Measurements from ENCODE around the gene DAZL.
A peak's percentile ranks its signal among the peaks of the same experiment; 100 is the strongest.
"Not testable (repeated sequence)": the region's sequence is repeated elsewhere in the genome, so short reads cannot be mapped to it uniquely, and the experiment has no call there.

Gene DAZL, protein sequence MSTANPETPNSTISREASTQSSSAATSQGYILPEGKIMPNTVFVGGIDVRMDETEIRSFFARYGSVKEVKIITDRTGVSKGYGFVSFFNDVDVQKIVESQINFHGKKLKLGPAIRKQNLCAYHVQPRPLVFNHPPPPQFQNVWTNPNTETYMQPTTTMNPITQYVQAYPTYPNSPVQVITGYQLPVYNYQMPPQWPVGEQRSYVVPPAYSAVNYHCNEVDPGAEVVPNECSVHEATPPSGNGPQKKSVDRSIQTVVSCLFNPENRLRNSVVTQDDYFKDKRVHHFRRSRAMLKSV

DNA sequence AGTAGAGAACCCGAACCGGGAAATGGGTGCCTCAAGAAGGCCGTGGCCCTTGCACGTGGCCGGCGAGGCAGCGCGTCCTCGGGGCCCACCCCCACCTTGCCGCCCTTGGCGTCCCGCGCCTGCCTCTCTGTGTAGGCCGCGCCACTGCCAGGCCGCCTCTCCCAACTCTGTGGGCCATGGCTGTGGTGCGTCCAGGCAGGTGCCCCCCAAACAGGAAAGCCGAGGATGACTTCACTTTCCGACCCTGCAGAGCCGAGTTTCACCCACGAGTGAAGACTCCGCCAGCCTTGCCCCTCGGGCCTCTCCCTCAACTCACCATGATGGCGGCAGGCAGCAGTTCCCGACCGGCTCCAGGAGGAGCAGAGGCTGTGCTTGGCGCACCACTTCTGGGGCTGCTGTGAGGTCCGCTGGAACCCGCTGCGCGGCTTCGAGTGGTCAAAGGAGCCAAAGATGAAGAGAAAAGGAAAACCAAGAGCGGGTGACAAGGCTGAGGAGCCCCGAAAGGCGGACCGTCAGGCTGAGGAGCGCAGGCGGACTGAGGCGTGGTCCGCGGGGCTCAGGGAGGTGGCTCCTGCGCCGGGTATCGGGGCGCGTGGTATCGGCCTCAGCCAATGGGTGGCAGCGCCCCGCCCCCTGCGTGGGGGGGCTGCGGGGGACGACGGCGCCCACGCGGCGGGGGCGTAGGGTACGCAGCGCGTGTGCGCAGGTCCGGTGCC is at the start of gene DAZL:
TSS of gene DAZL (minus strand) at position 537 of the 716 bp plus-strand sequence. CDS start at position 319, 218 bp downstream.
- no peak for DNase-seq

DNA sequence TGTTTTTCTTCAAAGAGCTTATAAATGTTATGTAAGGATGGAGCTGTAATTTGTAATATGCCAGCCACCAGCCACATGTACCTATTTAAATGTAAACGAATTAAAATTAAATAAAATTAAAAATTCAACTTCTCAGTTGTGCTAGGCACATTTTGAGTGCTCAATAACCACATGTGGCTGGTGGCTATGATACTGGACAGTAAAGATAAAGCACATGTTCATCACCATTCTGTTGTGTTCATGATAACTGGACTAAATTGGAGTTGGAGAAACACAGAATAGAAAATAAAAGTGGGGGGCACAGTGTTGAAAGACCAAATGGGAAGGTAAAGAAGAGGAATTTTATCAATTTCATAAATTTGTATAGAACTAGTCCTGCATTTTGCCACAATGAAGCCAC is 49.8 kb upstream of the DAZL start:
- DNase-seq, result no peak

DNA sequence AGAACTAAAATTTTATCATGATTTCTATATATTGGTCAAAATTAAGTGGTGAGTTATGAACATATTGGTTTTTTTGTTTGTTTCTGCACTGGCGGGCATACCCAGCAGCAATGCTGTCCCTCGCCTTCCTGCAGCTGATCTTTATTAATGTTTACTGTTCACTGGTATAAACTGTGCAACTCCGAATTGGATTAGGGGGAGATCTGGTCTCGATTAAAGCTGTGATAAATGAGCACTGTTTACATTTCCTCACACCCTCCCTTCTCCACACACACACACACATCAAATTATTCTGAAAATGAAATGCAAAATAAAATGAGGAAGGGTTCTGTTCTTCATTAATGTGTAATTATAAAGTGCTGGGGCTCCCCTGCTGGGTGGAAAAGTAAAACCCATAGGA is 48.5 kb upstream of the DAZL start:
- DNase-seq, result no peak

DNA sequence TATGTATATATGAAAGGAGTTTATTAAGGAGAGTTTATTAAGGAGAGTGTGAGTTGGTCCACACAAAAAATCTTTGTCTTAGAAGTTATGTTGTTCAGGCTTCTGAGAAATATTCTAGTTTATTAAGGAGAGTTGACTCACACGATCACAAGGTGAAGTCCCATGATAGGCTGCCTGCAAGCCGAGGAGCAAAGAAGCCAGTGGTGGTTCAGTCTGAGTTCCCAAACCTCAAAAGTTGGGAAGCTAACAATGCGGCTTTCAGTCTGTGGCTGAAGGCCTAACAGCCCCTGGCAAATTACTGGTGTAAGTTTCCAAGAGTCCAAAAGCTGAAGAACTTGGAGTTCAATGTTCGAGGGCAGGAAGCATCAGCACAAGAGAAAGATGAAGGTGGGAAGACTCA is 42.4 kb upstream of the DAZL start:
- DNase-seq, result no peak

DNA sequence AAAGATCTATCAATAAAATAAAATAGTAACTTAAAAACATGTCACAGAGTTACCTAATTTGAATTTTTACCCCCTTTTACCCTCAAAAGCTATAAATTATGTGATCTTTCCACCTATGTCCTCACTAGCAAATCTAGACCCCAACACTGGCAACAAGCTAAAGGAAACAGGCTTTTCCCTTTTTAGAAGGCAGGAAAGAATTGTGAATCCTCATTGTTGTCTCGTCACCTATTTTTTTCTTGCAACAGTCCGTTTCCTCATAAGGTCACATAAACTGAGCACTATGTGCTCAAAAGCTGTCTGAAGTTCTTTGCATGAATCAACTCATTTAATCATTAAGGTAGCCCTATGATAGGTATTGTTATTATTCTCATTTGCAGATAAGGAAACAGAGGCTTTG is 34.6 kb upstream of the DAZL start:
- no peak for DNase-seq

DNA sequence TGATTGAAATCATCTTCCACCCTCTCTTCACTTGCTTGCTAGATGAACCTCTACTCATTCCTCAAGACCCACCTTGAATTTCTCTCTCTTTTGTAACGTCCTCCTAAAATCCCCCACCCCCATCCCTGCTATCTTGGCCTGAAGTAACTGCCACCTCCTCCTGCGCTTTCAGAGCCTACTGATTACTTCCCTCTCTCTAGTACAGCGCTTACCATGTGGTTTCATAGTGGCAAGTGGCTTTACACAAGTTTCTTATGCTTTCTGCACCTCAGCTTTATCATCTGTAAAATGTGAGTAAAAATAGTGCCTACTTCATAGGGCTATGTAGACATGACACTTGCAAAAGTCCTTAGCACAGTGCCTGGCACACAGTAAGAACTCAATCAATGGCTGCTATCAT is 28.7 kb upstream of the DAZL start:
- DNase-seq, result no peak

DNA sequence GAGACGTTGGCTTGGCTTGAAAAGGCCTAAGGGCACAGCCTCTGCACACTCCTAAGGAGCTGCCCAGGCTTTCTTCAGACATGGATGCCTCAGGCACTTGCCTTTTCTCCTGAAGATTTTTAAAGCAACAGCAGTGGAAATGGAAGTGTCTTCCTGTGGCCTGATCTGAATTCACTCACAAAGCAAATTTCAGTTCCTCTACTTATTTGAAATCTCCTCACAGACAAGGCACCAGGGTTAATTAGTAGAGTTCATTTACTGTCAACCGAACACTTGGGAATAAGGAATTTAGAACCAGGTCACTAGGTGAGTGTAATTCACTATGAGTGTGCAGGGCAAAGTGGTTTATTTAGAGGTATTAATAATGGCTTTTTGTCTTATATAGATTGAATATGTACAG is 27.2 kb upstream of the DAZL start:
- DNase-seq, result no peak

DNA sequence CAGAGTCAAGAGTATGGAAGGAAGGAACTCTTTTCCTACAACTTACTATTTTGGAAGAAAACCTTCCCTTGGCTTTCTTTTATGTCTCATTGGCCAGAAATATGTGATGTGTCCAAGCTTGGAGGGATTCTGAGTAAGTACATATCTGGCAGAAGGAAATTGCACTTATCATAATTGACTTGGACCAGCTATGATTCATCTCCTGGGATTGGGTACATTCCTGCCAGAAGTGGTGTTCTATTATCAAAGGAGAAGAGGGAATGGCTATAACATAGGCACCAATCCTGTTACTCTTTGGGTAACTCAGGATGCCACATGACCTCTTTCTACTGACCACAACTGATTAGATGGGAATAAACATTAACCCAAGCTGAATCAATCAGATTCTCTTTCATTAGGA is 13.5 kb upstream of the DAZL start:
- DNase-seq, result no peak

DNA sequence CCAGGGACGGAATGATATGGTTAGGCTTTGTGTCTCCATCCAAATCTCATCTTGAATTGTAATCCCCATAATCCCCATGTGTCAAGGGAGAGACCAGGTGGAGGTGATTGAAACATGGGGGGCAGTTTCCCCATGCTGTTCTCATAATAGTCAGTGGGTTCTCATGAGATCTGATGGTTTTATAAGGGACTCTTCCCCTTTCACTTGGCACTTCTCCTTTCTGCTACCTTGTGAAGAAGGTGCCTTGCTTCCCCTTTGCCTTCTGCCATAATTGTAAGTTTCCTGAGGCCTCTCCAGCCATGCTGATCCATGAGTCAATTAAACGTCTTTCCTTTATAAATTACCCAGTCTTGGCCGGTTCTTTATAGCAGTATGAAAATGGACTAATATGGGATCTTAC is 11.9 kb upstream of the DAZL start:
- DNase-seq, result not testable (repeated sequence)

DNA sequence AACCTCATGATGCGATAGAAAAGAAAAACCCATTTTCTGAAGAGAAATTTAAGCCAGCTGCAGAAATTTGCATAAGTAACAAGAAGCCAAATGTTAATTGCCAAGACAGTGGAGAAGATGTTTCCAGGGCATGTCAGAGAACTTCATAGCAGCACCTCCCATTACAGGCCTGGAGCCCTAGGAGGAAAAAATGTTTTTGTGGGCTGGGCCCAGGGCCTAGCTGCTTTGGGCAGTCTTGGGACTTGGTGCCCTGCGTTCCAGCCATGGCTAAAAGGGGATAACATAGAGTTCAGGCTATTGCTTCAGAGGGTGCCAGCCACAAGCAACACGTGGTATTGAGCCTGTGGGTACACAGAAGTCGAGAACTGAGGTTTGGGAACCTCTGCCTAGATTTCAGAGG is 10.9 kb upstream of the DAZL start:
- no peak for DNase-seq

DNA sequence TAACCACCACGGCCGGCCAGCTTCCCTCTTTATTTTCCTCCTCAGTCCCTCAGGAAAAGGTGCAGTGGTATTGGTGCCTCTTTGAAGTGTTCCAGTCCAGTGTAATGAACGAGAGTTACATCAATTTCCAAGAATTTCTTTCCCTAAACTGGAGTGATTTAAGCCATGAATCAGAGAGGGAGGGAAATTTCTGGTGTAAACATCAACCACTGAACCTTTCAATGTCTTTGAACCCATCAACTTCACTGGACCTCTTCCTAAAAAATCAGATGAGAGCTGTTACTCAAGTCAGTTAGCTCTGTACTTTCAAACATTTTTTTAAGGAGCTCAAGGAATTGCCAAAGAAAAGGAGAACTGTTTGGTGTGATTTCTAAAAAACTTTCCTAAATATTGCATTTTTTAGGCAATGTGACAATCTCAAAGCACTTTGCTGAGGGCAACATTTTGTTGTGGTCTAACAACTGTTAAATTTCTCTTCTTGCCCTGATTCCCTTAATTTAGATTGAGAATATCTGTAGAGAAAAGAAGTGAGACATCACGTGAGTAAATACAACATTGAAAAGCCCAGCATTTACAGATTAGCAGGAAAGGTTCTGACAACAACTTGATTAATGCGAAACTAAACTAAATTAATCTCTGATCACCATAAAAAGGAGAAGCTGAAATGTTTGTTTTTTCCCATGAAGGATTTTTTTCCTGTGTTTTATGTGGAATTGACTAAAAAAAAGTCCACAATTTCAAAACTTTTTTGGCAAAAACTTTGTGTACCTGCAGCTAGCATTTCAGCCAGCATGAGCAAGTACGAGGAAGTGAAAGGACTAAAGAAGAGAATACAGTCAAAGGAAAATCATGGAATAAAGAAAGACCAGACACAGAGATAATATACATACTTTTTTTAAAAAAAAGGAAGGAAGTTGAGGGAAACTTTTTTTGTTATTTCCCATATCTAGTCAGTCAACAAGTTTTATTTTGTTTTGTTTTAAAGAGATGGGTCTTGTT is 9.1 kb upstream of the DAZL start:
- no peak for DNase-seq

DNA sequence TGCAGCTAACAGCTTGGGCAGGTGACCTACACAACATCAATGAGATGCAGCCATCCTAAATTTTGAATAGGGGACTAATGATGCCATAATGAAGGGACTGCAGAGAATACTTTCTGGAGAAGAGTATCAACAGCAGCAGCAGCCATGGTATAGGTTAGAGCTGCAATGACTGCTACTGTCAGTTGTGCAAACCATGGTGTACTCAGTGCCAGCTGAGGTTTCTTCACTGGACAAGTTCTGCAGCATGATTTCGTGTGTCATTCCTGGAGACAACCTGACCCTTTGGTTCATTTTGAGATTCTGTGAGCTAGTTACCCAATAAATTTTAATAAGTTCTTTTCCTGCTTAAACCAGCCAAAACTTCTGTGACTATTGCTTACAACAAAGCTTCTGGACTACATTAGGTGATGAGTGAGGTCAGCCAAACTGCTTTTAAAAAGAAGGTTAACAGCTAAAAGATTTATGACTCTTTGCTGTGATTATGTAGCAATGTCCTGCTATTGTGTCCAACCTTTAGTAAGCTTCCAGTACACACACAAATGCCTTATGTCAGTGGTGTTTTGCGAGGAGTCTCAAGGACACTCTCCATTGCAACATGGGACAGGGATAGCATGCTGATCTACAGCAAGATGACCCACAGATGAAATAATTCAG is 4.8 kb upstream of the DAZL start:
- DNase-seq, result no peak

DNA sequence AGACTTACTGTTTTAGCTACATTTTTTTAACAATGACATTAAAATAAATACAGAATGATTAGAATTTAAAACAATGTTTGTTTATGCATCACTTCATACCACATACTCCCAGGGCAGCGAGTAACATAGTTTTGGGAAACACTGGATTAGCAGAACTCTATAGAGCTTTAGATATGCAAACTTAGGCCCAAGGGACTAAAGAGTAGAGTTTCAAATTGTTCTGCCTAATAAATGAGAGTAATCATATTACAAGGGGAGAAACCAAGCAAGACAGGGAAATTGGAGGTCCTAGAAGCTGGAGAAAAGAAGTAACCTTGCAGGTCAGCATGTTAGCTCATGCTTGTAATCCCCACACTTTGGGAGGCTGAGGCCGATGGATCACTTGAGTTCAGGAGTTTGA is 3.6 kb upstream of the DAZL start:
- DNase-seq, result no peak

DNA sequence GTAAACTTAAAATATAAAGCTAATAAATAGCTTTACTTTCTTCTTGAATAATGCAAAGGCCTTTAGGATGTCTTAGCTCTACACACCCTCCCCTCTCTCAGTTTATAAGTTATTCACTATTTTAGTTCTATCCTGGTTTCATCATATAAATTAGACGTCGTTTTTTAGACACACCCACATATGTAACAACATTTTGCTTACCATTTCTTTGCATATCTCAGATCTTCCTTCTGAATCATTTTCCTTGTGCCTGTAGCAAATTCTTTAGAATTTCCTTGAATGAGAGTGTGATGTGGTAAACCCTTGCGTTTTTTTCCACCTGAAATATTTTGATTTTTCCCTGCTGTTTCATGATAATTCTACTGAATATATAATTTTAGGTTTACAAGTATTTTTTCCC is 2.5 kb upstream of the DAZL start:
- no peak for DNase-seq

DNA sequence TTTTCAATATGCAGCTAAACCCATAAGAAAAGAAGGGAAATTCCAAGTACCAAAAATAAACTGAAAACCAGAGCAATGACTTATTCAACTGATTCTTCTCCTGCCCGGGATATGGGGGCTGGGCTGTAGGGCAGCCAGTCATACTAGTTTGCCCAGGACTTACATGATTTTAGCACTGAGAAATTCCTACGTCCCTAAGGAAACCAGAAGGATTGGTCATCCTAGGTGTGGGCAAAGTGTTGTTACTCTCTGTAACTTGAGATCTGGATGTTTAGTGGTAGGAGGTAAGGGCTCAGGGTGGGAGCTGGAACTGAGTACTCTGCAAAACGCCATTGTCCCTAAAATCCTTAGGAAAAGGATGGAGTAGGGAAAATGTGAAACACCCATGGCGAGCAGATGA is 1.2 kb upstream of the DAZL start:
- no peak for DNase-seq

DNA sequence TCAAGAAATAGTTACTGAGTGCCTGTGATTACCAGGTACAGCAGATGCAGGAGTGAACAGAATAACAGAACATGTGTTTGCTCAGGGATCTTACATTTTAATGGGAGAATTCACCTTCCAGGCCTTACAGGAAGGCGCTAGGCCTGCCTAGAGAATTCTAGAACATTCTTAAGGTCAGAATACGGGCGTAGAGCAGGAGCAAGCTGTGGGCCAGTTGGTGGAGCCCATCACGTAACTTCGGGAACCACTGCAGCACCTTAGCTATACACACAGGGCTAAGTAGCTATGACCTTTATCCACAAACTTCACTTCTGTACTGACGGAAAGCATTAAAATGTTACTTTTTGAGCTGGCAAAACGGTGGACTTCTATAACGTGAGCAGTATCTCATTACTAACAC is 743 bp upstream of the DAZL start:
- no peak for DNase-seq

DNA sequence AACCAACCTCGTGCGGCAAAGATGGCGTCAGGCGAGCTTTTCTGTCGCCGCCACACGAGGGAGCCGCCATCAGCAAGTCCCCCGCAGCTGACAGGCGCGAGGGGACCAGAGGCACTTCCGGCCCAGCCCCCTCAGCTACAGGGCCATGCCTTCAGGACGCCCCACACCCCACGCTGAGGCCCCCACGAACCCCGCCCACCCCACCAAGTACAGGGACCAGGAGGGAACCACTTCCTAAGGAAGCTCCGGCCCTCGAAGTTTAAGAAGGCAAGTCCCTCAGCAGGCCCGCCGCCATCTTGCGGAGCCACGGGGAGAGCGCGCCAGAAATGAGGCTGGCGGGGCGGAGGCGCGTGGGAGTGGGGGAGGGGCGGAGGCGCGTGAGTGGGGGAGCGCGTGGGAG is 790 bp downstream of the DAZL start:
- no peak for DNase-seq

DNA sequence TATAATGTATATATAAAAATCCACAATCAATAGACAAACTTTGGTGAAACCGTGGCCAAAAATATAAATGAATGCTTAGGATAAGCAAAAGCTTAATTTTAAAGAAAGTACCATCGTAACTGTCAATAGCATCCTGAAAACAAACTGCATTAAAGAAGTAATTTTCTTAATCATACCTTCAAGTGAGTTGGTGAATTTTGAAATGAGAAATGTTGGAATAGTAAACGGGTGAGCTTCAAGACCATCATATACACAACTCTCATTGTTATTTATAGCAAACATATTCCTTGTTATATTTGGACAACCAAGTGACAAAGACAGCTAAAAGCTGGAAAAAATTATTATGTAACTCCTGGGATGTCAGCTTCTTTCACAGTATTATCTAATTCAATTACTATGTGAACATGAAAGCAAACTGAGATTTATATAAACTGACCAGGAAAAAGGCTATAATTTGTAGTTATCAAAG is 3.7 kb downstream of the DAZL start:
- no peak for DNase-seq

DNA sequence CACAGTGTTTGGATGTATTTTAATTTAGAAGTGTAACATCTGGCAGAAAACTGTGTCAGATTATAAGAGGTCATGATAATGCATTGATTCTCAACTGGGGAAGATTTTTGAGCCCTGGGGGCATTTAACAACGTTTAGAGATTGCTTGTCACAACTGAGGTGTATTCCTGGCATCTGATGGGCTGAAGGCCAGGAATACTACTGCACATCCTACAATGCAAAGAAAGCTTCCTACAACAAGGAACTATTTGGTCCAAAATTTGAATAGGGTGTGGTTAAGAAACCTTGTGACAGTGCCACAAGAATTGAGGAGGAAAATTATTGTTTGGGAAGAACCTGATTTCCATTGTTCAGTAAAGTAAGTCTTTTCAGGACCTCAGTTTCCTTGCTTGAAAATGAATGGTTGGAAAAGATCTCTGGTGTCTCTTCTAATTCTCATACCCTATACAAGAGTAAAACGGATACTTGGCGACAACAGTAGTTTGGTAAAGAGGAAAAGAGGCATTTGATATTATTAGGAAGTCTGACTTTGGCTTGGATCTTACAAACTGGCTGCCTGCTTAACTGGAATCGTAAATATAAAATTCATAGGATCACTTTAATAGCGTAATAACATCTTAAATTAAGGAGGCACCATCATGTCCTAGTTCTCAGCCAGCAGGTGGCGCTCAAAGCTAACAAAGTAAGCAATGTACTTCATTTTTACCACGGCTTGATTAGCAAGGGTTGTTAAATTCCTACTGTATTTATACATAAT is 4.3 kb downstream of the DAZL start:
- peak; percentile 65 for DNase-seq

DNA sequence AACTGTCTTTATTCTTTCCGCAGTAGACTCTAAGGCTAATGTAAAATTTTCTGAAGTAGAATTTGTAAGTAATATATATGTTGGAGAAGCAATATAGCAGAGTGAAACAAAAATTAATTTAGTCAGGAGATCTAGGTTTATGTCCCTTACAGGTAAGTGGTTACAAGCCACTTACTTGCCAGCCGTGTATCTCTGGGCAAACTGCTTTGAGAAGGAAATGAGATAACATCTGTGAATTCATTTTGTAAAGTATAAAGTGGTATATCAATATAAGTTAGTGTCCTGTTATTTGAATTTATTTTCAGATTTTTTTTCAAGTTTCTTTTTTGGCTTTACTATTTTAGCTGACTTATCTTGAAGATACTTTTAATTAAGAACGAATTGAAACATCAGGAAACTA is 5.5 kb downstream of the DAZL start:
- DNase-seq, result no peak

DNA sequence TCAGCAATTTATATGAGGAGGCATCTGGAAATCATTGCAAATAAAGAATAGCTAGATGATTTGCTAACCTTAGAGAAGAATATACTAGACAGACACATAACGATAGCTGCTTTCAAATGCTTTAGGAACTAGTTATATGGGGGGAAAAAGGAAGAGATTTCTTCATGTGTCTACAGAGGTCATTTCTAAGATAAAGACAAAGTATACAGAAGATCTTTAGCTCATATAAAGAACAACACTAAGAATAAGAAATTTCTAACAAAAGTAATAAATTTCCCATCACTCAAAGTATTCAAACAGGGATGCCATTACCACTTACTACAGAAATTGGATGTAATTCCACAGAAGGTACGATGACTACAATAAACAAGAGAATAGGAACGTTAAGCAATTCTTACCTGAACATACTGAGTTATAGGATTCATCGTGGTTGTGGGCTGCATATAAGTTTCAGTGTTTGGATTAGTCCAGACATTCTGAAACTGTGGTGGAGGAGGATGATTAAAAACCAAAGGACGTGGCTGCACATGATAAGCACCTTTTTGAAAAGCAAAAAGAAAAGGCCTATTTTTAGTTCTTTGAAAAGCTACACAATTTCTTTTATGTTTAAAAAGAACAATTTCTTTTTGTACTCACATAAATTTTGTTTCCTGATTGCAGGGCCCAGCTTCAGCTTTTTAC is 8.7 kb downstream of the DAZL start:
- DNase-seq, result no peak

DNA sequence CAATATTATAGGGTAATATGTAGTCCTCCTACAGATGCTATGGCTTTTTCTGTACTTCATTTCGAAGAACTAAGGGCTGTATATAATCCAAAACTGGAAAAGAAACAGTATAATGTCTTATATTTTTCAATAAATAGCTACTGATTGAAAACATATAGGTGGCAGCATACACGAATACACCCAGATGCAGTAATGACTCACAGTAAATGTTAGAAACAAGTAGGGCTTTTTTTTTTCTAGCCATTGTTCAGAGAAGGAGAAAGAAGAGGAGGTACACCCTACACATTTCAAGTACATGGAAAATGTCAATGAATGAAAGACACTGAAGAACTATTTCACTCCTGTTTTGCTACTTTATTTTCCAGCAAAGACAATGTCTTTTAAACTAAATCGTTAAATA is 9.4 kb downstream of the DAZL start:
- no peak for DNase-seq
